SK-MEL-5 (cell line): Measurements from ENCODE around the gene SSBP3. TPM values are rescaled to one million over a fixed set of nuclear protein-coding genes. Genes with fewer than 3 reads are reported as not detected.

ENCODE experiments used
- DNase-seq: peaks from one replicate; pipeline ENCODE4 v3.0.0-alpha.2; 2016; ENCODE audit warnings: low read depth, low spot score
- in situ Hi-C: cut with HindIII; loops from 2 replicates; pipeline ENCODE4 v1.10.0; 2016; ENCODE audit warnings: low sequenced_read_pairs, high pct_unique_total_duplicates, low pct_unique_long_range_greater_than_20kb
- total RNA-seq: library from RNA; depleted of rRNA; stranded (reverse); fragments of >200 nt; shearing (Covaris generic); gene quantifications from 2 replicates; pipeline ENCODE4 v1.2.3, GENCODE V29; 2014

The SSBP3 gene
- total RNA-seq, 1 experiment from 2014 or later: 3.7 TPM

DNA sequence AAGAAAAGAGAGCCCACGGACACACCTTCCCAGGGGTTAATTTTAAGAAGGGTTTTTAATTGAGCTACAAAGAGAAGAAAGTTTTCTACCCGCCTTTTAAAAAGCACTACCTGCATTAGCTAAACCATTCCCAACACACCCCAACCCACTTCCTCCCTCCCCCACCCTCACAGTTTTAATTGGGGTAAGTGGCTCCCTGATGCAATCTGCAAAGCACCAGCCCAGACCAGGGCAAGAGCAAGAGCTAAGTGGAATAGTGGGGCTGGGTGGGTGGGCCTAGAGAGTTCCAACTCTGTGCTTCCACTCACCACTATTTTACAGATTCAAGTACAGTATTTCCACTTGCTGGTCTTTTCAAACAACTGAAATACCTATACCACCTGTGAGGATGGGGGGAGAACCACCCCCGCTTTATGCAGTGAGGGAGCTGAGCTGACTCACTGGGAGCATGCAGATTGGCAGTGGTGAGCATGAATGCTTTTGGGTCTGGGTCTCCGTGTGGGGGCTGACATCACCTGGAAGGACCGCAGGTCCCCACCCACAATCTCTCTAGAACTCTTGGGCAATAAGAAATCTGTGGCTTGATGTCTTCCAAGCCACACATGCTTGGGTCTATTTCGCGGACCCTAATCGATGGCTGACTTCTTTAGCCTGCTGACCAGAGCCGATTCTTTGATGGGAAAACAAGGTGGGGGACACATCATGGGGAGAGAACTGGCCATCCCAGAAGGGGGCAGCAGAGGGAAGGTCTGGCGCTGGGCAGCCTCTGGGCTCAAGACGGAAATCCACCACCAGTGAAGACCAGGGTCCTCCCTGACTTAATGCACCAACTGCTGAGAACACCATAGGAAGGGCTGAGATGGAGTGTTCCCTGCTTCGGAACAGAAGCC lies 95.5 kb downstream of the SSBP3 start:
- in situ Hi-C loops: no loop called here
- DNase-seq: peak; percentile 63

DNA sequence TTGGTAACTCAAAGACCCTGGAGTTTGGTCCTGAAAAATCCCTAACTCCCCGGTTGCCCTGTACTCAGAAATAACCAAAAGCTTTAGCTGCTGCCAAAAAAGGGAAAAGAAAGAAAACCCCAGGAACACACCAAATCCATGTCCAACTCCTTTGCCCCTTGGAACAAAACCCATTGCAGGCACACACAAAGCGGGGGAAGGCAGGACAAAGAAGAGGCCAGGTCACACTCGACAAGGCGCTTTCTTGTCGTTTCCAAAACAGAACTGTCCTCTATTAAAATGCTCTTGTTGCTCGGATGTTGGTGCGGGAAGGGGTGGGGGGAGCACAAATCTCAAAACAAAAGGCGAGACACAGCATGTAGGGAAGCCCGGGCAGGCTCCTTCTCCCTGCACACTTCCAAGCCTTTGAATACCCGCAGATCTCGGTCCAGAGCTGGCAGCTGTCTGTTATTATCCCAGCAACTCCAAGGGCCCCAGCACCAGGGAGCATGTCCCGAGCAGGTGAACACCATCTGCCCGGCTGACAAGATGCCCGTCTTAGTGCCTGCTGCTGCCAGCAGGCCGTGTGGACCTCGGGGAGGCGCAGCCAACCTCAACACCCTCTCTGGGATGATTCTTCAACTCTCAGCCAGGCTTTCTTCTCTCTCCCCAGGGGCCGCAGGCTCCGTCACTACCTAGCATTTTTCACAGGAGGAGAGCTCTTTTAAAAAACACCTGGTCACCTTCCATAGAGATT lies 96.4 kb downstream of the SSBP3 start:
- DNase-seq: no peak
- in situ Hi-C loops: no loop called here

DNA sequence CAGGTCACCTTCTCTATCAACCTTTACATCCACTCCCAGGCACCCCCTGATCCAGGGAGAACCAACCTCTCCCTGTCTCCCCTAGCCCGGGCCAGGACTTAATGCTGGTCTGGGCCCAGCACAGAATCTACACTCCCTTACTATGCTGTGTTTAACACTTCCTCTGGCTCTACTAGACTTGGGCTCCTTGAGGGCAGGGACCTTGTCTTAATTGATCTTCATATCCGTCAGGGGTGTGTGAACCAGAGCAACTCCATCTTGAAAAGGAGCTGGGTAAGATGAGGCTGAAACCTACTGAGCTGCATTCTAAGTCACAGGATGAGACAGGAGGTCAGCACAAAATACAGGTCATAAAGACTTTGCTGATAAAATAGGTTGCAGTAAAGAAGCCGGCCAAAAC lies 98.9 kb downstream of the SSBP3 start:
- in situ Hi-C loops: no loop called here
- no peak for DNase-seq

DNA sequence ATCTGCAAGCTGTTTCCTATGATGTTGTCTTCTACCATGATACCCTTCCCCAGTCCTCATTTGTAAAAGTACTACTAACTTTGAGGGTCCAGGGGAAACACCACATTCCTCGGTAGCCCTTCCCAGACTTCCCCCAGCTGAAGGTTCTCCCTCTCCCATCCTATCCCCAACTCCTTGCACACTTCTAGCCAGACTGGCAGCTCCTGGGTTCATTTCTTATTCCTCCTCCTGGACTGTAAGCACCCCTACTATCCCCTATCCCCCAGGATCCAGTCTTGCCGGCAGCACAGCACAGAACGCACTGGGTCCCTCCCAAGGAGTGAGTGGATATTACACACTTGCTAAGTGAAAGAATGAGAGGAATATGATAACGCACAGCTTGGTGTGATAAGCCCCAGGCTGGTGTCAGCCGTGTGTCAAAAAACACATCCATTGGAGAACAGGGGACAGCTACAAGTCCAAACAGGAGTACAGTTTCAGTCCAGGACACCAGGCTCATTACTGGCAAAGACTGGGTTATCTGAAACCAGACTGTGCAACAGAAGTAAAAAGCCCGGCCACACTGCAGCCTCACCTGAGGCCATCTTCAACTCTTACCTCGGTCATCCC lies 100.2 kb downstream of the SSBP3 start:
- in situ Hi-C loops: no loop called here
- DNase-seq: no peak

- in situ Hi-C loops: no loop called here
Measured at GRCh38 chr1:54304518-54304917, 101.7 kb downstream of the SSBP3 start.

DNA sequence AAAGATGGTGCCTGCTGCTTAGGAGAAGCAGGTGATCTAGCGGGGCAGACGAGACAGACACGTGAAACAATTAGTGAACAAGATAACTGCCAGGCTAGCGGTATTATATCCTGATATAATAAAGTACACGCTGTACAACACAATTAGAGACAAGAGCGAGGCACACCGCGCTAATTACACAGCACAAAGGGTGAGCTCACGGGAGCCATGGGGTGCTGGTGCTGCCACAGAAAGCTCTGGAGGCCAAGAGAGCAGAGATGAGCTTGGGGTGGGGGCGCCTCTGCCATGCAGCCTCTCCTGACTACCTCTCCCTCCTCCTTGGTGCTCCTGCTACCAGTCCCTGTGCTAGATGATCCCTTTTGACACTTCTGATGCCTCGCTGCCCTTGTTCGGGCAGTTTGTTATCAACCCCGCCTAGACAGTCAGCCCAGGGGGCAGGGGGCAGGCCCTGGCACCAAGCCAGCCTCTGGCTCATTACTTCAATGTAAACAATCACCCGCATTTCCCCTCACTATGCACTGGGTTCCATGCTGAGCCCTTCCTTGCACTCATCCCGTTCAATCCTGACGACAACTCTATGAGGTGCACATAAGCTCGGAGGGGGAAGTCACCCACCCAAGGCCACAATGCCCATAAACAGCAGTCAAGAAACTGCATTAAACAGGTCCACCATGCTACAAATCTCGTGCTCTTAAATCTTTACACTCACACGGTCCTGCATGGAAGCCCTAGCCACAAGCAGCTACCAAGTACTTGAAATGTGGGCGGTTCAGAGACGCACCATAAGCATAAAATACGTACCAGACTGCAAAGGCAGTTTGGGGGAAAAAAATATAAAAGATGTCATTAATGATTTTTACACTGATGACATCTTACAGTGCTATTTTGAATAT lies 103.0 kb downstream of the SSBP3 start:
- no peak for DNase-seq
- in situ Hi-C loops: no loop called here

More at GRCh38 chr1:54304518-54304917, 101.7 kb downstream of the SSBP3 start:
- no peak for DNase-seq

GRCh38 chr1:54302549-54302948 lies 103.6 kb downstream of the SSBP3 start:
- in situ Hi-C loops: no loop called here
- no peak for DNase-seq

DNA sequence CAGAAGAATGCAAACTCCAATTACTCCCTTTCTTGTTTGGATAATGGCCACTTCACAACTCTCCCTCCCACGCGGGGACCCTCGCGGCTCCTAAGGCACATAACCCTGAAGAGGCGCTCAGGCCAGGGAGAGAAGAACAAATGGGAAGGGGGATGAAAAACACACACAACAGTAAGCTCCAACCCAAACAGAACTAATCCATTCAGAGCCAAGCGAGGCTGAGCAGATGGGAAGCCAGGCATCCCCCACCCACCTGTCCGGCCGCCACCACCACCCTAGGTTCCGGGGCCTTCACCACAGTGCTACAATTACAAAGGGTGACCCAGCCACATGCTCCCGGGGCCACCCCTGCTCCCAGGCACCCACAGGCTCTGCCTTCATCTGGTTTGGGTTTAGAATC lies 104.7 kb downstream of the SSBP3 start:
- in situ Hi-C loops: no loop called here
- no peak for DNase-seq

GRCh38 chr1:54300401-54300800 lies 105.8 kb downstream of the SSBP3 start:
- in situ Hi-C loops: no loop called here

DNA sequence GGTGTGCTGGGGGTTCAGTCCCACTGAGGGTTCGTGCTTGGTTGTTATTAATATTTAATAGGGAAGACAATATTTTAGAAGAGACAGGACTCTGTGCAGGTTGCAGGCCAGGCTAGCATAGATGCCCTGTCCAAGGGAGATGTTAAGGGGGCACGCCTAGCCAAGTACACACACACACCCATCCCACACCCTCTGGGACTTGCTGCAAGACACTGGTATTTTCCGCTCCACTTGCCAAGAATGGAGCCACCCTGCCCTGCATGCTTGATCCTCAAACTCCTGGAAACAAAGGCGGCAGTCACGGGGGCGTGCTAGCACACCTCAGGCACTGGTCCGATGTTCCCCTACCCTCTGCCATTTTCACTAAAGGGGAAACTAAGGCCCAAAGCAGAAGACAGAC lies 107.2 kb downstream of the SSBP3 start:
- no peak for DNase-seq
- in situ Hi-C loops: no loop called here

More at GRCh38 chr1:54300401-54300800, 105.8 kb downstream of the SSBP3 start:
- no peak for DNase-seq

- in situ Hi-C loops: no loop called here
- DNase-seq: no peak
Measured at GRCh38 chr1:54298284-54299033, 107.7 kb downstream of the SSBP3 start.

DNA sequence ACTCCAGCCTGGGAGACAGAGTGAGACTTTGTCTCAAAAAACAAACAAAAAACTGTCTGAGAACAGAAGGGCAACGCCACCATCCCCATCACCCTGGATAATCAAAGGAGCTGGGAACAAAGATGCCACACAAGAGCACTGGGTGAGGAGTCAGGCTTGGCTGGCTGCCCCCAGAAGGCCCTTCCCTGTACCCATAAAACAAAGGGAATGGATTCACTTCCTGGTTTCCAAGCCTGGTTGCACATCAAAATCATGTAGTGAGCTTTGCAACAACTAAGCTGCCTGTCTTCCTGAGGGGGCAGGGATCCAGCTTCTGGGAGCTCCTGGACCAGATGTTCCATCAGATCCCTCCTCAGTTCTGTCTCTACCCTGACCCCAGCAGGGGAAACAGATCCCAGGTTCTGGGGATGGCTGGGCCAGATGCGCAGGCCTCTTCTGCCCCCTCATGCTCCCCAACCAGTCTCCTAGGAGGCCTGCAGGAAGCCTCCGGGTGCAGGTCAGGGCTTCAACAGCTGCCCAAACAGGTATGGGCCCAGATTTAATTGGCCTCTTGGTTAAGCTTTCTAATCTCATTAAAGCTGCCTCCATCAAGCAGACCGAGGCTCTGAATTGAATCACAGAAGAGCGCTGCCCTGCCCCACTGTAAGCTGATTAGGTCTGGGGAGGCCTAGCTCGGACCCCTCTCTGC lies 108.5 kb downstream of the SSBP3 start:
- peak; percentile 26 for DNase-seq
- in situ Hi-C loops: no loop called here

GRCh38 chr1:54296666-54297065 lies 109.5 kb downstream of the SSBP3 start:
- DNase-seq: no peak
- in situ Hi-C loops: no loop called here

DNA sequence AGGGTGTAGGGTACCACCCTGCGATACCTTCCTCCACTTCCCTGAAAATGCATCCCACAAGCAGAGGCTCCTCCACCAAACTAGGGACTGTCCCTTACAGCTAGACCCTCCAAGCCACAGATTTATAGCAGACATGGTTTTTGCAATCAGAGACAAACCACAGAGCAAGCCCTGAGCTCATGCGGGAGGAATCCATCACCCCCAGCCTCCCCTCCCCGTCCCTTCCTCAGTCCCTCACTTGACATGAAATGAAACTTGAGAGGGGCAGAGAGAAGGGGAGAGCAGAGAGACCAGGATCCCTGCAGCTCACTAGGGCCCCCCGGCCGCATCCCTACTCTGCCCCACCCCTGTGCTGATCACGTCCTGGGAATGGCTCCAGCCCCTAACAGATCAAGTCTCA lies 111.3 kb downstream of the SSBP3 start:
- in situ Hi-C loops: no loop called here
- no peak for DNase-seq

GRCh38 chr1:54292002-54292911 lies 113.9 kb downstream of the SSBP3 start:
- DNase-seq: no peak
- in situ Hi-C loops: no loop called here
